Neural crest cell (in vitro differentiated cells): Measurements from ENCODE around the gene ZFAND6. TPM values are rescaled to one million over a fixed set of nuclear protein-coding genes. Genes with fewer than 3 reads are reported as not detected.

Source experiments
- DNase-seq: peaks from one replicate; pipeline ENCODE4 v3.0.0; 2021; ENCODE audit warnings: low read depth, mixed read lengths, low spot score
- H3K27ac Mint-ChIP-seq: one replicate; pipeline ENCODE4 v1.8.0; 2021; ENCODE audit warnings: mild to moderate bottlenecking, mixed read lengths; ENCODE audit not compliant: unreplicated experiment
- H3K27me3 Mint-ChIP-seq: 2 replicates; pipeline ENCODE4 v1.8.0; 2021; ENCODE audit warnings: low read depth, mild to moderate bottlenecking, mixed read lengths
- H3K36me3 Mint-ChIP-seq: 2 replicates; pipeline ENCODE4 v1.8.0; 2021; ENCODE audit warnings: low read depth, mild to moderate bottlenecking, mixed read lengths
- H3K4me1 Mint-ChIP-seq: 2 replicates; pipeline ENCODE4 v1.8.0; 2021; ENCODE audit warnings: mixed read lengths
- H3K4me3 Mint-ChIP-seq: one replicate; pipeline ENCODE4 v1.8.0; 2021; ENCODE audit warnings: mild to moderate bottlenecking, mixed read lengths
- H3K9me3 Mint-ChIP-seq: 2 replicates; pipeline ENCODE4 v1.8.0; 2021; ENCODE audit warnings: mixed read lengths
- total RNA-seq: library from RNA; stranded (reverse); gene quantifications from 2 replicates; pipeline ENCODE4 v1.2.1, GENCODE V29; 2021
- TF ChIP-seq, protein P1 (sequence below): fragments of 200-600 bp; sonication (generic); conservative IDR thresholded peaks from 2 replicates; pipeline ENCODE4 v1.5.0; 2021; ENCODE audit warnings: antibody characterized with exemption, mild to moderate bottlenecking

Gene ZFAND6
- total RNA-seq, 1 donor from 2014 or later = 50.6 TPM

DNA sequence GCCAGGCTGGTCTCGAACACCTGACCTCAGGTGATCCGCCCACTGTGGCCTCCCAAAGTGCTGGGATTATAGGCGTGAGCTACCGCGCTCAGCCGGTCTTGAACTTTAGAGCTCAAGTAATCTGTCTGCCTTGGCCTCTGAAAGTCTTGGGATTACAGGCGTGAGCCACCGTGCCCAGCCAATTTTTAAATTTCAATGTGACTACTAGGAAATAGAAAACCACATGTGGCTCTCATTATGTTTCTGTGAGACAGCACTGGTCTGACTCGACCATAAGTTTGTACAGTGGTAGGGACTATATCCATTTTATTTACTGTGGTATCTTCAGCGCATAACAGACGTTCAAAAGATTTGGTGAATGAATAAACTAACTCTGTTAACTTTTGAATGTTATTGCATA, 9.1 kb downstream of the ZFAND6 start:
- H3K4me3 Mint-ChIP-seq = no peak overlapping the region
- TF ChIP-seq, protein P1, sequence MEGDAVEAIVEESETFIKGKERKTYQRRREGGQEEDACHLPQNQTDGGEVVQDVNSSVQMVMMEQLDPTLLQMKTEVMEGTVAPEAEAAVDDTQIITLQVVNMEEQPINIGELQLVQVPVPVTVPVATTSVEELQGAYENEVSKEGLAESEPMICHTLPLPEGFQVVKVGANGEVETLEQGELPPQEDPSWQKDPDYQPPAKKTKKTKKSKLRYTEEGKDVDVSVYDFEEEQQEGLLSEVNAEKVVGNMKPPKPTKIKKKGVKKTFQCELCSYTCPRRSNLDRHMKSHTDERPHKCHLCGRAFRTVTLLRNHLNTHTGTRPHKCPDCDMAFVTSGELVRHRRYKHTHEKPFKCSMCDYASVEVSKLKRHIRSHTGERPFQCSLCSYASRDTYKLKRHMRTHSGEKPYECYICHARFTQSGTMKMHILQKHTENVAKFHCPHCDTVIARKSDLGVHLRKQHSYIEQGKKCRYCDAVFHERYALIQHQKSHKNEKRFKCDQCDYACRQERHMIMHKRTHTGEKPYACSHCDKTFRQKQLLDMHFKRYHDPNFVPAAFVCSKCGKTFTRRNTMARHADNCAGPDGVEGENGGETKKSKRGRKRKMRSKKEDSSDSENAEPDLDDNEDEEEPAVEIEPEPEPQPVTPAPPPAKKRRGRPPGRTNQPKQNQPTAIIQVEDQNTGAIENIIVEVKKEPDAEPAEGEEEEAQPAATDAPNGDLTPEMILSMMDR = no peak
- H3K9me3 Mint-ChIP-seq = no peaks in the 10 kb centered on the region
- DNase-seq = no peak
- no peak overlapping the region for H3K27ac Mint-ChIP-seq
- no peaks in the 10 kb centered on the region for H3K36me3 Mint-ChIP-seq
- peaks cover 41% of the 10 kb centered on the region for H3K4me1 Mint-ChIP-seq
- H3K27me3 Mint-ChIP-seq = no peaks in the 10 kb centered on the region

DNA sequence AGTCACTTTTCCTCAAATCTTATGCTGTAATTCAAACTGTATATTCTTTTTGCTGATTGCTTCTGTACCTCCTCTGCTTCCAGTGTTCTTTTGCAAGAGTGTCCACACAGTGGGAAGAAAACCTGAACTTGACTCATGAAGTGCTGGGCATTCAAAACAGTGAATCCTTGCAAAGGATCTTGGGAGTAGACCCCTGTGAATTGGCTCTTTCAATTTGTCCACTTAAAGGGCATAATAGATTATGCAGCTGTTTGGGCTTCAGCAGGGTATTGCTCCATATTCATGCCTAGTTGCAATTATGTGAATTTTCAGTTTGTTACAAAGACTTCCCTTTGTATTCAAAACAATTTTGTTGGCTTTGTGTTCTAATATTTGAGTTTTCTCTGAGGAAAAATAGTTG, 11.4 kb downstream of the ZFAND6 start:
- peak; percentile 7 for DNase-seq
- H3K27ac Mint-ChIP-seq = no peak overlapping the region
- no peaks in the 10 kb centered on the region for H3K27me3 Mint-ChIP-seq
- H3K4me3 Mint-ChIP-seq = peak overlapping the region; percentile 9
- no peaks in the 10 kb centered on the region for H3K9me3 Mint-ChIP-seq
- H3K4me1 Mint-ChIP-seq = peaks cover 55% of the 10 kb centered on the region
- TF ChIP-seq, protein P1 = no peak
- H3K36me3 Mint-ChIP-seq = no peaks in the 10 kb centered on the region

DNA sequence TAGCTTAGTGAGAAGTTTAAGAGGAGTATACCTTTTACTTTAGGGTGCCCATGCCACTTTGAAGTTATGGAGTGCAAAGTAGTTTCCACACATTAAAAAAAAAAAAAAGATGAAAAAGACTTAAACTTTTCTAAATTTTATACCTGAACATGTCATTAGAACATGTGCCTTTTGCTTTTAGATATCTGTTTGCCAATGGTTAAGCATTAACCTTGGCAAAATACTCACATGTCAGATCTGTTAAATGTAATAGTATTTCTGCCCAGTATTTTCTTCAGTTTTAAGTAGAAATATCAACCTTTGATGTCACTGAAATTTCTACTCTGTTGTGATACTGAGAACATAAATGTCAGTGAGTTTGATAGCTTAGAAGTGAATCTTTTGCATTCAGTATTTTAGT, 12.2 kb downstream of the ZFAND6 start:
- H3K27me3 Mint-ChIP-seq = no peaks in the 10 kb centered on the region
- TF ChIP-seq, protein P1 = no peak
- H3K27ac Mint-ChIP-seq = no peak overlapping the region
- no peaks in the 10 kb centered on the region for H3K9me3 Mint-ChIP-seq
- peaks cover 64% of the 10 kb centered on the region for H3K4me1 Mint-ChIP-seq
- no peaks in the 10 kb centered on the region for H3K36me3 Mint-ChIP-seq
- peak overlapping the region; percentile 42 for H3K4me3 Mint-ChIP-seq
- DNase-seq = no peak

DNA sequence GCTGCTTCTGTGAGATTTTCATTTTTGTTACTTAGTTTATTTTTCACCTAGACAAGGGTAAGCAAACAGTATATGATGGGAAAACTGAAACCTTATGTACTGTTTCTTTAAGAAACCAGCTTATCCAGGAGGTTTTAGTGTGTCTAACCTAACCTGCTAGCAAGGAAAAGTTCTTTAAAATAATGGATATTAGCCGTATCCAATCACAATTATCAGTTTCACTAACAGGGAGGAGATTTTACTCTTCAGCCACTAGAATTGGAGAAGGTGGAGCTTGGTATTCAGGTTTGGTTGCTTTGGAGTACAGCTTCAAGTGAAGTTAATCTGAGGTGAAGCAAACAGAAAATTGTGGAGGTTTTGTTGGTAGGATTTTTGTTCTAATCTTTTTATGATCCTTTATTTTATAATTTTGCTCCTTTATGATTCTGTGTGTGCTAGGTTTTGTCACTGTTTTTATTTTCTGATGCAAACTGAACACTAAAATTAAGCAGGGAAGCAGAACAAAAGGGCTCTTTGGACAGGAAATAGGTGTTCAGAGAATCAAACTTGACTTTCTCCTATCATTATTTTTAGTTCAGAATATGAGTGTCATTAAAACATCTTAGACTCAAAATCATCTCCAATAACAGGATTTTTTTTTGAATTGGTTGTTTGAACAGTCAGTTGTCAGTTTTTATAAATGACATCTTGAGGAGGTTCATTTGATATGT, 13.0 kb downstream of the ZFAND6 start:
- H3K9me3 Mint-ChIP-seq = no peaks in the 10 kb centered on the region

DNA sequence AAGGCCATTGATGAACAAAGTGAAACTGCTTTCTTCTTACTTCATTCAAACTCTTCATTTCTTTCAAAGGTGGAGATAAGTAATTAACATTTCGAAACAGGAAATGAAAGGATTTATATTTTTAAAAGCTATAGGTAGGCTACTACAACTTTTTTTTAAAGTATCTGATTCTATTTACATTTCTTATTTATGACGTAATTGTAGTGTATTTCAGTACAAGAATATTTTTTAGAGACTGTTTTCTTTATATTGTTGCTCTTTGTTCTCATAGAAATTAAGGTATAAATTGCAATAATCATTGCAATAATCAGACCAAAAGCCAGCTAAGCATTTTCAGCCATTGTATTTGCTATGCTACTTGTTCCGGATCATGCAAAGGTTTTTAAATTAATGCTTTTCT, 13.7 kb downstream of the ZFAND6 start:
- H3K4me3 Mint-ChIP-seq = peak overlapping the region; percentile 65
- peaks cover 2% of the 10 kb centered on the region for H3K36me3 Mint-ChIP-seq
- TF ChIP-seq, protein P1 = no peak
- H3K4me1 Mint-ChIP-seq = peaks cover 68% of the 10 kb centered on the region
- no peak for DNase-seq
- no peaks in the 10 kb centered on the region for H3K9me3 Mint-ChIP-seq
- H3K27ac Mint-ChIP-seq = no peak overlapping the region
- H3K27me3 Mint-ChIP-seq = no peaks in the 10 kb centered on the region

More for the DNA sequence above, 13.0 kb downstream of the ZFAND6 start:
- Mint-ChIP-seq H3K27me3 (no peaks in the 10 kb centered on the region), H3K27ac (no peak overlapping the region), H3K36me3 (no peaks in the 10 kb centered on the region), H3K4me1 (peaks cover 68% of the 10 kb centered on the region), H3K4me3 (peak overlapping the region; percentile 94)
- TF ChIP-seq, protein P1 = no peak
- no peak for DNase-seq
